NOMO-1 (cell line): ENCODE measurements around the gene MTHFS.
A peak's percentile ranks its signal among the peaks of the same experiment; 100 is the strongest.
"Not testable (repeated sequence)": the region's sequence is repeated elsewhere in the genome, so short reads cannot be mapped to it uniquely, and the experiment has no call there.

Experiments
- DNase-seq, 2 experiments: peaks; one replicate each; lab custom pipeline; 2025; ENCODE audit not compliant: unreplicated experiment in 2 of 2; lab: John Stamatoyannopoulos, UW

Gene MTHFS

DNA sequence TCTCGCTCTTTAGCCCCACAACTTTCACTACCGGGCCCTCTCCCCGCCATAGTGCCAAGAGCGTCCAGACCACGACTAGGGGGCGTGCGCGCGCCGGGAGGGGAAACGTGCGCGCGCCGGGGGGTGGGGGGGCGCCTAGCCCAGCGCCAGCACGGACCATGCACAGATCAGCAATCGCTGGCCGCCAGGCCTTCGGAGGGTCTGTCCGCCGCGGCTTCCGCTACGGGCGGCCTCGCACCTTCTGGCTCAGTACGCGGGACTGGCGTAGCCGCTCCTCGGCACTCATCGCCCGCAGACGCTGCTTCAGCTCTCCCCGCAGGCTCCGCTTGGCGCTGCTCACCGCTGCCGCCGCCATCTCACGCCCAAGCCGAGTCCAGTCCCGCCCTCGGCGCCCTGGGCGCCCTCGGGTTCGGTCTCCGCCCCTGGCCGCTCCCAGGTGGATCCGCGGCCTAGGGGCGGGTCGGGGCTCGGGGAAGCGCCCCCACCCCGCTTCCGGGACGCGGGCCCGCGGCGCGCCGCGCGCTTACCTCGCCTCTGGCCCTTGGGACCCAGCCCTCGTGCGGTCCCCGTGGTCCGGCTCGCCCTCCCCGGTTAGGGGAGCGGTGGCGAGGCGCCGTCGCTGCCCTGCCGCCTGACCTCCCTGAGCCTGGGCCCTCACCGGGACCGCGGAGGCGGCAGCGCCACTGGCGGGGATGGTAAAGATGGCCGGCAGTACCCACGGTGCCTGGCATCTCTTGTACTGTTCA lies at the start of gene MTHFS:
Gene MTHFS, minus strand, starts transcription at position 381 of the 746 bp plus-strand sequence. Its CDS starts 26 bp downstream, at position 355.
- DNase-seq, result peak; percentile 70 to 85

DNA sequence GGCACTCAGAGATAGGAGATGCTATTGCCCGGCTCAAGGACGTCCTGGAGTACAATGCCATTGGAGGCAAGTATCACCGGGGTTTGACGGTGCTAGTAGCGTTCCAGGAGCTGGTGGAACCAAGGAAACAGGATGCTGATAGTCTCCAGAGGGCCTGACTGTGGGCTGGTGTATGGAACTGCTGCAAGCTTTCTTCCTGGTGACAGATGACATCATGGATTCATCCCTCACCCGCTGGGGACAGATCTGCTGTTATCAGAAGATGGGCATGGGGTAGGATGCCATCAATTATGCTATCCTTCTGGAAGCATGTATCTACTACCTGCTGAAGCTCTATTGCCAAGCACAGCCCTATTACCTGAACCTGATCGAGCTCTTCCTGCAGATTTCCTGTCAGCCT lies 47.8 kb upstream of the MTHFS start:
- DNase-seq, result no peak

DNA sequence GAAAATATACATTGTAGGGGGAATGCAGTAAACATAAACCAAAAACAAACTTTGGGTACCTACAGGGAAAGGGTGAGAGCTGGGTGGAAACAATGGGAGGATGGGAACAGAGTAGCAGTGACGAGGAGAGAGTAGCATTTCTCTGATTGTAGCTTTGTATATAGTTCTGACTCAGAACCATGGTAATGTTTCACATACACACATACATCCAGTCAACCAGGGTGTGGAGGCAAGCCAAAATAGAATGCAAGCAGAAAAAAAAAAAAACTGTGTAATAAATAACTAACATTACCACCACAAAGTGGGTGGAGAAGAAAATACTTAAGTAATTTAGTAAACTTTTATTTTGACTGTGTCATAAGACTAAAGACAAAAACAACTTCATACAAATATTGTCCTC lies 47.0 kb upstream of the MTHFS start:
- no peak for DNase-seq

DNA sequence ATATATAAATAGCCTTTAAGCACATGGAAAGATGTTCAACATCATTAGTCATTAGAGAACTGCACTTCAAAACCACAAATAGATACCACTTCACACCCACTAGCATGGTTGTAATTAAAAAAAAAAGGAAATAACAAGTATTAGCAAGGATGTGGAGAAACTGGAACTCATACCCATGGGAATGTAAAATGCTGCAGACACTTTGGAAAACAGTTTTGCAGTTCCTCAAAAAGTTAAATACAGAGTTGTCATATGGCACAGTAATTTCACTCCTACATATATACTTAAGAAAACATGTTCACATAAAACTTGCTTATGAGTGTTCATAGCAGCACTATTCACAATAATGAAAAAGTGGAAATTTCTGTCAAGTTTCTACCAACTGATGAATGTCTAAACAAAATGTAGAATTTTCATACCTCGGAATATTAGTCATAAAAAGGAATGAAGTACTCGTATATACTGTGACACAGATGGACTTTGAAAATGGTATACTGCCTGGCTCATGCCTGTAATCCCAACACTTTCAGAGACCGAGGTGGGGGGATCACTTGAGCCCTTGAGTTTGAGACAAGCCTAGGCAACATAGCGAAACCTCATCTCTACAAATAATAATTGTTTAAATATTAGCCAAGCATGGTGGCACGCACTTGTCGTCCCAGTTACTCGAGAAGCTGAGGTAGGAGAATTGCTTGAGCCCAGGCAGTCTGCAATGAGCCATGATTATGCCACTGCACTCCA lies 46.1 kb upstream of the MTHFS start:
- DNase-seq, result peak in 1 of 2 experiments; percentile 16

GRCh38 chr15:79939399-79939798 lies 42.6 kb upstream of the MTHFS start:
- DNase-seq, result no peak

DNA sequence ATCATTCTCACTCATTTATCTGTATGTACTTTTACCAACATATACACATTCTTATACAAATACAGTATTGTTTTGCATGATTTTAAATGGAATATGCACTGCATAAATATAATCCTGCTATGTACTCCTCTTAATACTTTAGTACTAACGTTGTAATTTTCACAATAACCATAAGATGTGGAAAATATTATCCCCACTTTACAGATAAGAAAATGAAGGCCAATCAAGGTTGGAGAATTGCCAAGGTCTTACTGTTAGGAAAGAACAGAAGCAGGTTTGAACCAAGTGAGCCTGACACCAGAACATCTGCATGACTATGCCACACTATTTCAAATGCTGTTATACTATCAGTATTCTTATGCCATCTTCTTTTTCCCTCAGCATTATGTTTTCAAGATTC lies 41.3 kb upstream of the MTHFS start:
- no peak for DNase-seq

GRCh38 chr15:79935556-79936201 lies 38.9 kb upstream of the MTHFS start:
- DNase-seq, result not testable (repeated sequence)

DNA sequence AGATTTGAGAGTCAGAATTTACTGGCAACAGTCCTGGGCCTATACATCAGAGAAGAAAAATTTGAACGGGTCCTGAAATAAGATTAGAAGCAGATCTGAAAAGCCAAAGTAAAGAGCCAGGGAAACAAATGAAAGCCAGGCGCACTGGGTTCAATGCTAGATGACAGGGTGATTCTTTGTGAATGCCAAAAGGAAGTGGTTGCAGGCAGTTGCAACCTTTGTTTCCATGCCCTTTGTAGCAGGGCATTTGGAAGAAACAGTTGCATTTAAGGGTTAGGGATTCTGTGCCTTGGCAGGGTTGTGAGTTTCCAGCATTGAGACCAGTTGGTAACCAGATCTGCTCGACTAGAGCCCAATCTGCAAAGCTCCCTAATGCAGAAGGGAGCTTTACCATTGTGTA lies 36.4 kb upstream of the MTHFS start:
- DNase-seq, result no peak

- DNase-seq, result no peak
These were observed 35.6 kb upstream of the MTHFS start for GRCh38 chr15:79932447-79932846.

GRCh38 chr15:79930516-79930915 lies 33.7 kb upstream of the MTHFS start:
- peak in 1 of 2 experiments; percentile 16 for DNase-seq

DNA sequence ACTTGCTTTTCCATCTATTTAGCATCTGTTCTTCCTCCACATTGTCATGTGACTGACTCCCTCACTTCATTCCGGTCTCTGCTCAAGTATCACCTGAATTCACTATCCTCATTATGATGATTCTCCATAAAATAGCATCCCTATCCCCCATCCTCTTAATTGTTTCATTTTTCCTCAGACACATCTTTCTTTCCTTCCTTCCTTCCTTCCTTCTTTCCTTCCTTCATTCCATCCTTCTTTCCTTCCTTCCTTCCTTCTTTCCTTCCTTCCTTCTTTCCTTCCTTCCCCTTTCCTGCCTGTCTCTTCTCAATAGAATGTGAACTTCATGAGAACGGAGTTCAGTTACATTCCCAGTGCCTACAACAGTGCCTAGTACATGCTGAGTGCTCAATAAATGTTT lies 32.6 kb upstream of the MTHFS start:
- DNase-seq, result no peak

DNA sequence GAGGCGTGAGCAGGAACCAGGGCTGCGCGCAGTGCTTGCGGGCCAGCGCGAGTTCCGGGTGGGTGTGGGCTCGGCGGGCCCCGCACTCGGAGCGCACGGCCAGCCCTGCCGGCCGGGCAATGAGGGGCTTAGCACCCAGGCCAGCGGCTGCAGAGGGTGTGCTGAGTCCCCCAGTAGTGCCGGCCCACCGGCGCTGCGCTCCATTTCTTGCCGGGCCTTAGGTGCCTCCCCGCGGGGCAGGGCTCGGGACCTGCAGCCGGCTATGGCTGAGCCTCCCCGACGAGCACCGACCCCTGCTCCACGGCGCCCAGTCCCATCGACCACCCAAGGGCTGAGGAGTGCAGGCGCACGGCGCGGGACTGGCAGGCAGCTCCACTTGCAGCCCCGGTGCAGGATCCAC lies 29.3 kb upstream of the MTHFS start:
- DNase-seq, result not testable (repeated sequence)

- no peak for DNase-seq
These were observed 27.6 kb upstream of the MTHFS start for GRCh38 chr15:79924379-79924778.

GRCh38 chr15:79923515-79924169 lies 26.8 kb upstream of the MTHFS start:
- peak; percentile 96 to 99 for DNase-seq

GRCh38 chr15:79923079-79923514 lies 26.3 kb upstream of the MTHFS start:
- peak in 1 of 2 experiments; percentile 59 for DNase-seq

DNA sequence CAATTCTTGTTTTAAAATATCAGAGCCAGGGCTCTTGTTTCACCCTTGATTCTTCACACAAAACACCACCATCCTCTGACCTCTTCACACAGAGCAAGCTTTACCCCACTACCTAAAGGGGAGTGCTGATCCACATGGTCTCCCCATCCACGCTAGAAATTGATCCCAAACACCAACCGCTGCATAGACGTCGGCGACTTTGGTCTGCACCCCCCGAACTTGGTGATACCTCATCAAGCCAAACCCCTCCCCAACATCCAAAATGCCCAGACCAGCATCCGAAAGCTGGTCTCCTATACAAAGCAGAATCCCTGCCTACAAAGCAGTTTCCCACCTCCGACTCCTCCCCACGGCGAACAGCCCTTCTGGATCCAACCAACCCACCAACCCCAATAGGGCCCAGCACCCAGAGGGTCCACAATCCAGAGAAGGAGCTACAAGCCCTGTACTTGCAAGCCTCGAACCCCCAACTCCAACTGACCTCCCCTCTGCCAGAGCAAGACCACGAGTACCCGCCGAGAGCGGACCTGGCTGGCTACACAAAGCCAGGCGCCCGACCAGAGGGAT lies 25.8 kb upstream of the MTHFS start:
- no peak for DNase-seq

DNA sequence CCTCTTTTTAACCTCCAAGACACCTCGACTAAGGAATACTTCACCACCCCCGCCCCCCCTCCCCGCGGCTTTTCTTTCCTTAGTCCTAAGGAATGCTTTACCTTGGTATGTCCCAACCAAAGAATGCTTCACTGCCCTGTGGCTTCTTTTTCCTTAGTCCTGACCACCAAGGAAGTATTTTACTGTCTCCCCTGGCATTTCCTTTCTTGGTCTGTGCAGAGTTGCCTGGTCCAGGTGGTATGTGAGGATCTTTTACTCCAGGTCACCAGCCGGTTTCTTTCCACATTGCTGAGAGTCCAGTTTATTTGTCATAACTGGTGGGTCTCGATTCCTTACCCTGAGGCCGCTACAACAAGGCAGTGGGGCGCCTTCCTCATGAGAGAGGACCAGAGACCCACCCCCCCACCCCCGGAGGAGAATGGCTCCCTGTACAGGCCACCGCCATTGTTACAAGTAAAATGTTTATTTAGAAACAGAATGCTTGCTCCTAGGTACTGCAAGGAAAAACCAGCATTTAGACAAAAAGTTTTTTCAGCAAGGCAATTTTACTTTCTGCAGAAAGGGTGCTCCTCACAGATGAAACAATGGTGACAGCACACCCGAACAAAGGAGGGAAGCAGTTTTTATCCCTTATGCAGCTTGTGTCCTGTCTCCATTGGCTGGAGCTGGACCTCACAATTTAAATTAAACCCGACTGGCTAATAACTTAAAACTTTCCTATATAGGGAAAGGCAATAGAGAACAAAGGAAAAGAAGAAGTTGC lies 23.1 kb upstream of the MTHFS start:
- DNase-seq, result no peak

GRCh38 chr15:79919090-79919748 lies 22.4 kb upstream of the MTHFS start:
- DNase-seq, result no peak

DNA sequence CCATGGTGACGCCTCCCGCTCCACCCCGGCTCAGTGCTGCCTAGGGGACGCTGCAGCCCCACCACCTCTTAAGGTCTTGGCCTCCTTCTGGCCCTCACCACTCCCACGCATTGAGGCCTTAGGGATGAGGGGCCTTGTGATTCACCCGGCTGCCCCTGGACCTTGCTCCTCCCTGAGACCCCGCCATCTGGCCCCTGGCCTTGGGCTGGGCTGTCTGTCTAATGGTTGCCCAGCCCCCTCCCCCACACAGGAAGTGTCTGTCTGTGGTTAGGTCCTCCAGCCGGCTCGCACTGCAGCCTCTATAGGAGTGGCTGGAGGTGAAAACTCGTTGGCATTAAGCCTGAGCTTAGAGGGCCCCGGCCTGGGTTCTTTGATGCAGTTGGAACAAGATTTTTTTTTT lies 21.5 kb upstream of the MTHFS start:
- DNase-seq, result no peak
